Keratinocyte (primary cell): ENCODE measurements around the gene DAPK2. TPM values are rescaled to one million over a fixed set of nuclear protein-coding genes. Genes with fewer than 3 reads are reported as not detected.

Source experiments
- DNase-seq: peaks from one replicate; pipeline ENCODE4 v3.0.0-alpha.2; 2011; ENCODE audit warnings: low read depth, missing footprints, low spot score
- FAIRE-seq: peaks from 2 replicates; lab custom pipeline; 2011; peaks lifted over from hg19 to GRCh38; lab: Jason Lieb, UNC
- H2AFZ ChIP-seq: 2 replicates; pipeline ENCODE4 v1.6.0; 2012; ENCODE audit warnings: low read length, control low read depth, inconsistent platforms; ENCODE audit not compliant: control insufficient read depth
- H3K27ac ChIP-seq: 2 replicates; pipeline ENCODE4 v1.5.1; 2011; ENCODE audit warnings: low read length; ENCODE audit not compliant: control insufficient read depth, insufficient read depth
- H3K27me3 ChIP-seq: 3 replicates; pipeline ENCODE4 v1.6.0; 2011; ENCODE audit warnings: low read length; ENCODE audit not compliant: control insufficient read depth, insufficient read depth; ENCODE audit errors: extremely low read depth
- H3K36me3 ChIP-seq, 2 experiments: 2 replicates in 1 of 2; 3 replicates in 1 of 2; pipeline ENCODE4 v1.5.1; 2011; ENCODE audit warnings: low read length in 2 of 2, mild to moderate bottlenecking in 1 of 2; ENCODE audit not compliant: control insufficient read depth in 2 of 2, insufficient read depth in 2 of 2; ENCODE audit errors: extremely low read depth in 1 of 2
- H3K4me1 ChIP-seq: 3 replicates; pipeline ENCODE4 v1.5.1; 2011; ENCODE audit warnings: low read length; ENCODE audit not compliant: control insufficient read depth, insufficient read depth; ENCODE audit errors: extremely low read depth
- H3K4me2 ChIP-seq: 3 replicates; pipeline ENCODE4 v1.6.0; 2011; ENCODE audit warnings: low read depth, low read length; ENCODE audit not compliant: control insufficient read depth, insufficient read depth; ENCODE audit errors: extremely low read depth
- H3K4me3 ChIP-seq, 3 experiments: fragments of 200-600 bp in 1 of 3; sonication (generic) in 1 of 3; 2 replicates in 2 of 3; 3 replicates in 1 of 3; pipeline ENCODE4 v1.5.1; 2011 to 2016; ENCODE audit warnings: low read length in 3 of 3, mild to moderate bottlenecking in 3 of 3, control low read depth in 2 of 3, inconsistent platforms in 1 of 3, low read depth in 1 of 3, mixed read lengths in 1 of 3, mixed run types in 1 of 3, moderate library complexity in 1 of 3; ENCODE audit not compliant: control insufficient read depth in 2 of 3, insufficient read depth in 2 of 3; ENCODE audit errors: extremely low read depth in 1 of 3
- H3K79me2 ChIP-seq: 2 replicates; pipeline ENCODE4 v1.6.0; 2012; ENCODE audit warnings: low read length; ENCODE audit not compliant: control insufficient read depth, insufficient read depth
- H3K9ac ChIP-seq: 3 replicates; pipeline ENCODE4 v1.6.0; 2011; ENCODE audit warnings: low read length; ENCODE audit not compliant: control insufficient read depth, insufficient read depth; ENCODE audit errors: extremely low read depth
- H3K9me1 ChIP-seq: 3 replicates; pipeline ENCODE4 v1.6.0; 2011; ENCODE audit warnings: low read length; ENCODE audit not compliant: control insufficient read depth, insufficient read depth; ENCODE audit errors: extremely low read depth
- H3K9me3 ChIP-seq: 2 replicates; pipeline ENCODE4 v1.5.1; 2012; ENCODE audit warnings: low read depth, low read length; ENCODE audit not compliant: control insufficient read depth
- H4K20me1 ChIP-seq: 3 replicates; pipeline ENCODE4 v1.6.0; 2011; ENCODE audit warnings: low read length; ENCODE audit not compliant: control insufficient read depth, insufficient read depth; ENCODE audit errors: extremely low read depth
- EZH2 ChIP-seq: IDR thresholded peaks from one replicate; pipeline ENCODE4 v1.6.1; 2012; ENCODE audit warnings: inconsistent platforms, mild to moderate bottlenecking, low read length, moderate library complexity
- dilution Hi-C: fragments of 300-500 bp; cut with MboI; formaldehyde crosslinking; loops from one replicate; pipeline ENCODE4 v1.7.0; 2020; ENCODE audit warnings: low sequenced_read_pairs; ENCODE audit not compliant: extremely low pct_ligation_motif_present
- polyA plus RNA-seq, 5 experiments: library from polyadenylated mRNA; depleted of rRNA in 3 of 5; stranded (reverse) in 3 of 5; stranded (forward) in 1 of 5; unstranded in 1 of 5; fragments of >200 nt; gene quantifications; 1 replicate in 1 of 5; 2 replicates in 3 of 5; 3 replicates in 1 of 5; pipeline versions ENCODE4 v1.2.1 to v1.2.3, GENCODE V29; 2011 to 2012; ENCODE audit warnings: missing spikeins in 2 of 5, low read depth in 1 of 5, low replicate concordance in 1 of 5
- TF ChIP-seq, protein P1 (sequence below), 3 experiments: IDR thresholded peaks in 1 of 3; conservative IDR thresholded peaks in 1 of 3; optimal IDR thresholded peaks in 1 of 3; 2 replicates in 2 of 3; 3 replicates in 1 of 3; pipeline versions ENCODE3 to v1.5.1; 2011; ENCODE audit warnings: low read length in 3 of 3, mild to moderate bottlenecking in 3 of 3, moderate library complexity in 2 of 3, control low read depth in 1 of 3, inconsistent platforms in 1 of 3; ENCODE audit not compliant: insufficient read depth in 2 of 3; ENCODE audit errors: extremely low read depth in 1 of 3

DAPK2 gene
- polyA plus RNA-seq, 1 donor (not counting 4 experiments of a cell fraction or from before 2014, with no cell fraction given) = 1.4 TPM

DNA sequence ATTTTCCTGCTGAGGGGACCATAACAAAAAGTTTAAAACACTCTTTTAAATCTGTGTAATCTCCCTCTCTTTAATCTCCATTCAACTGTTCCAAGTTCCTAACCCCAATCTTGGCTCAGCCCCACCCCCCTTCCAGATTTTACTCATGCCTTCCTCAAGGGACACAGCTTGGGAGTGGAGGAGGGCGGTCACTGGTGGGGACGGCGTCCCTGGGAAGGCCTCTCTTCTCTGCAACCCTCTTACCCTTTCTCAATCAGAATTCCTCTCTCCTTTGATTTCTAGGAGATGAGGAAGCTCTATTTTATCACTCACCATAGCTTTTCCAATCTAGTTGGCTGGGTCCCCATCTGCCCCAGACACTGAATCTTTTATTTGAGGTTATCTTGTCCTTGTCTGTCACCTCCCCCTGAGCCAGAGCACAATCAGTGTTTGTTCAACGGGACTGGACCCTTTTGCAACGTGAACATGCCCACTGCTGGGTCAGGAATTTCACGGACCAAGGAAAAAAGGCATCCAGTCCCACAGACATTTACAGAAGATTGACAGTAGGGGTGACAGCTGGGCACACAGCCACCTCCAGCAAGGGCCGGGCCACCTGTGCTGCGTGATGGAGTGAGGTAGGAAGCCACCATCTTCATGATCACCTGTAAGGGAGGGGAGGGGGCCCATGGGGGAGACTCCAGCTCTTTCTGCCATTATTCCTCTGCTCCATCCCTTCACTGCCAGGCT is 128.5 kb downstream of the DAPK2 start:
- H3K36me3 ChIP-seq = no peaks in the 10 kb centered on the region
- H3K9ac ChIP-seq = no peak overlapping the region
- dilution Hi-C loops = no loop called here
- no peak overlapping the region for H3K27ac ChIP-seq
- no peaks in the 10 kb centered on the region for H3K79me2 ChIP-seq
- no peaks in the 10 kb centered on the region for H4K20me1 ChIP-seq
- no peaks in the 10 kb centered on the region for H3K9me3 ChIP-seq
- no peaks in the 10 kb centered on the region for H3K9me1 ChIP-seq
- H3K4me1 ChIP-seq = peaks cover 24% of the 10 kb centered on the region
- DNase-seq = no peak
- no peak overlapping the region for H3K4me3 ChIP-seq
- H2AFZ ChIP-seq = no peak overlapping the region
- H3K27me3 ChIP-seq = no peaks in the 10 kb centered on the region
- no peak for TF ChIP-seq EZH2
- TF ChIP-seq, protein P1, sequence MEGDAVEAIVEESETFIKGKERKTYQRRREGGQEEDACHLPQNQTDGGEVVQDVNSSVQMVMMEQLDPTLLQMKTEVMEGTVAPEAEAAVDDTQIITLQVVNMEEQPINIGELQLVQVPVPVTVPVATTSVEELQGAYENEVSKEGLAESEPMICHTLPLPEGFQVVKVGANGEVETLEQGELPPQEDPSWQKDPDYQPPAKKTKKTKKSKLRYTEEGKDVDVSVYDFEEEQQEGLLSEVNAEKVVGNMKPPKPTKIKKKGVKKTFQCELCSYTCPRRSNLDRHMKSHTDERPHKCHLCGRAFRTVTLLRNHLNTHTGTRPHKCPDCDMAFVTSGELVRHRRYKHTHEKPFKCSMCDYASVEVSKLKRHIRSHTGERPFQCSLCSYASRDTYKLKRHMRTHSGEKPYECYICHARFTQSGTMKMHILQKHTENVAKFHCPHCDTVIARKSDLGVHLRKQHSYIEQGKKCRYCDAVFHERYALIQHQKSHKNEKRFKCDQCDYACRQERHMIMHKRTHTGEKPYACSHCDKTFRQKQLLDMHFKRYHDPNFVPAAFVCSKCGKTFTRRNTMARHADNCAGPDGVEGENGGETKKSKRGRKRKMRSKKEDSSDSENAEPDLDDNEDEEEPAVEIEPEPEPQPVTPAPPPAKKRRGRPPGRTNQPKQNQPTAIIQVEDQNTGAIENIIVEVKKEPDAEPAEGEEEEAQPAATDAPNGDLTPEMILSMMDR (optimal IDR thresholded peaks at IDR 0.05 in 1 of 3, IDR thresholded peaks at IDR 0.05 in 1 of 3, conservative IDR thresholded peaks at IDR 0.05 in 1 of 3; ENCODE audit: extremely low read depth in 1 of 3, insufficient read depth in 2 of 3, low read length in 3 of 3) = no peak
- no peak overlapping the region for H3K4me2 ChIP-seq
- FAIRE-seq = no peak

DNA sequence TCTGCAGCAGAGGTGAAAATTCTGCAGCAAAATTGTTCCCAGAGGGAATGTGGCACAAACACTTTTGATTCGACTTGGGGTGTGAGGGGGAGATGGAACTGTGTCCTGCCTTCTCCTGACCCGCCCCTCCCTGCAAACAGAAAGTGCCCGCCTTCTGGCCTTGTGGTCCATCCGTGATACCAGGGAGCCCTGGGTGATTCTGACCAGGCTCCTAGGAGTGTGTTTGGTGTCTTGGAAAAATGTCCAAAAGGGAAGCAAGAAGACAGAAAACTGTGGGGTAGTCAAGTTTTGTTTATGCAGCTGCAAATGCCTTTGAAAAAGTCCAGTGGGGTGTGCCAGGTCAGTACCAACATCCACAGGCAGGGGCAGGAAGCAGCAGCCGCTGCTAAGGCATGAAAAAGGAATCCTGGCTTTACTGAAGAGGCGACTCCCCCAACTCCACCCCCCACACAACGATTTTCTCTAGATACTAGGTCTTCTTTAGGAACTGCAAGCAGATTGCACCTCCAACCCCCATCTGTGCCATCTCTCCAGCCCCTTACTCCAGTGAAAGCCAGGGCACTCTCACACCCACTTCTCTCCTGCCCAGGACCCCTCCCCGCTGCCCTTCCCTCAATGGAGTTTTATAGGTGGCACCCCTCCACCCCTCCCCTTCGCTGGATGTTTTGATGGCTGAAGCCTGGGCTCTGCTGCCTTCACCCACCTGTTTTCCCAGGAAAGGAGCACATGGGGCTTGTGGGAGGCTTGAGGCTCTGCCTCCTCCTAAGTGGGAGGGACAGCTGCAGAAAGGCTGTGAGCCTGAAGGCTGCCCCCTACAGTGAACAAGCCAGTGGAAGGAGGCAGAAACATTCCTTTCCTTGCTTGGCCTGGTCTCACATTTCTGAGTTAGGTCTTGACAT is 130.2 kb downstream of the DAPK2 start:
- Histone ChIP-seq H3K36me3 (no peaks in the 10 kb centered on the region), H3K79me2 (no peaks in the 10 kb centered on the region), H2AFZ (no peak overlapping the region), H3K9me1 (no peaks in the 10 kb centered on the region), H3K4me3 (no peak overlapping the region), H3K9ac (no peak overlapping the region), H4K20me1 (no peaks in the 10 kb centered on the region), H3K4me2 (no peak overlapping the region), H3K9me3 (no peaks in the 10 kb centered on the region), H3K4me1 (peaks cover 29% of the 10 kb centered on the region), H3K27me3 (no peaks in the 10 kb centered on the region), H3K27ac (no peak overlapping the region)
- TF ChIP-seq EZH2 = no peak
- TF ChIP-seq, protein P1 (optimal IDR thresholded peaks at IDR 0.05 in 1 of 3, IDR thresholded peaks at IDR 0.05 in 1 of 3, conservative IDR thresholded peaks at IDR 0.05 in 1 of 3; ENCODE audit: extremely low read depth in 1 of 3, insufficient read depth in 2 of 3, low read length in 3 of 3) = peak in 2 of 3 experiments; percentile 19 to 55
- dilution Hi-C loops = no loop called here
- no peak for DNase-seq
- FAIRE-seq = no peak
